HG03159 (cell line): ENCODE measurements around the gene PPP1R12A.
"Not testable (repeated sequence)": the region's sequence is repeated elsewhere in the genome, so short reads cannot be mapped to it uniquely, and the experiment has no call there.

ENCODE experiments used
- ATAC-seq: cut with Tn5 transposase; IDR thresholded peaks from one replicate; pipeline ENCODE4 v1.9.1; 2021; ENCODE audit warnings: mild to moderate bottlenecking, moderate library complexity; ENCODE audit not compliant: unreplicated experiment

The PPP1R12A gene

DNA sequence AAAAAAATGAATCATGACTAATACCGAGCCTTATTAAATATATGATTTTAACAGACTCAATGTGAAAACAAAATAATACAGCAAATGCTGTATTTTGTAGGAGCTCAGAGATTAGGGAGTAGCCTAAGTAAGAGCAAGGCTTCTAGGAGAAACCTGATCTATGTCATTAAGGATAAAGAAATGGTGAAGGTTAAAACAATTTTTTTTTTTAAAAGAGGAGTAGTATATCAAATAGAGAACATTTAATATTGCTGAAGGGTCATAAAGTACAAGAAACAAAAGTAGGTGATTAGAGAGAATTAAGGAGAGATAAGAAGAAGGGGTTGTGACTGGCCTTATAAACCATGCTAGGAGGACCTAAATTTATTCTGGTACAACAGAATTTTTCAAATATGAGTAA, 39.1 kb downstream of the PPP1R12A start:
- ATAC-seq = no peak

DNA sequence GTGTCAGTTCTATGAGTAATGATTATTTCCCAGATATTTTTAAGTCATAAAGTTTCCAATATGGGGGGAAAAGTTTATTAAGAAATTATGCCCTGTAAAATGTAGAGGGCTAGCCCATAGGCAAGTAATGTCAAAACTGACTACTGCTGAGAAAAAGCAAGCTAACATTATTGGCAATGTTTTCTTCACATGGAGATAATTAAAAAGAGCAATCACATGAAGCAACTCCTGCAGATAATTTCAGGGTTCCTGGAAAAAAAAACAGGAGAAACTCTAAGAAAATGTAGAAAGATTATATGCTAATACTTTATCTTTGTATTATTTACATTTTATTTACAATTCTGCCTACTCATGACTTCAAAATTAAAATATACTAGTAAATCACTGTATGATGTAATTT, 39.8 kb downstream of the PPP1R12A start:
- ATAC-seq = no peak

DNA sequence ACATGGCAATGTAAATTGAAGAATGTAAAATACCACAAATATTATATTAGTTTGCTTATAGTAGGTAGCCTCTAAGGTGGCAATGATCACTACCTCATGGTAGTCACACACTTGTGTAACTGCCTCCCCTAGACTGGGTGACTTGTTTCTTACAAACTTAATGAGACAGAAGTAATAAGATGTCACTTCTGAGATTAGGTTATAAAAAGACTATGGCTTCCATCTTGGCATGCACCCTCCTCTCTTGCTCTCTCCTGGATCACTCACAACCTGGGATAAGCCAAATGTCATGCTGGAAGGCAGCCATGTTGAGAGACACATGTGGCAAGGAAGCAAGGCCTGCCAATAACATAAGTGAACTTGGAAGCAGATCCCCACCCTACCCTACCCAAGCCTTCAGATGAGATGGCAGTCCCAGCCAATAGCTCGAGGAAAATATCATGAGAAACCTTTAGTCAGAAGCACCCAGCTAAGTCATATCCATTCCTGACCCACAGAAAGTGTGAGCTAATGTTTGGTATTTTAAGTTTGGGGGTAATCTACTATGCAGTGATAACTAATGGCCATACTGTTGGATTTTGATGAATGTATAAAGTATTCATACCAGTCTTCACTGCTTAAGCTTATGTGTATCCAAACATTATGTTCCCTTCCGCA, 43.3 kb downstream of the PPP1R12A start:
- no peak for ATAC-seq

DNA sequence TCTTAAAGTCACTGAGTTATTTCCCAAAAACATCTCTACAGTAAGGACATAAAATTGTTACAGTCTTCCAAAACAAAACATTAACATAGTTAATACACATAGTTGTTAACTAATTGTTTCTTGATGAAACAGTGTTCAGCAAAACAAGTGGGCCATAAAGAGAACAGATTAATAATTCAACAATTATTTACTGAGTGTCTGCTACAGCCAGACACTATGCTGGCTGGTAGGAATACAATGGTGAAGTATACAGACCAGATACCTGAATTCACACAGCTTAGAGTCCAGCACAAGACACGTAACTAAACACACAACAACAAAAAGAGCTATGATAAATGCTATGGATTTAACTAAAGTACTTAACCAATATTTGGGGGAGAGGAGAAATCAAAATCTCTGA, 47.0 kb downstream of the PPP1R12A start:
- ATAC-seq = no peak

GRCh38 chr12:79886917-79887519, 47.9 kb downstream of the PPP1R12A start:
- ATAC-seq = peak; percentile 58

GRCh38 chr12:79885911-79886490, 48.9 kb downstream of the PPP1R12A start:
- no peak for ATAC-seq

GRCh38 chr12:79884401-79885006, 50.4 kb downstream of the PPP1R12A start:
- ATAC-seq = no peak

GRCh38 chr12:79883216-79883615, 51.7 kb downstream of the PPP1R12A start:
- no peak for ATAC-seq

- ATAC-seq = no peak
Measured at GRCh38 chr12:79881351-79881750, 53.5 kb downstream of the PPP1R12A start.

- not testable (repeated sequence) for ATAC-seq
Measured at GRCh38 chr12:79878506-79878905, 56.4 kb downstream of the PPP1R12A start.

GRCh38 chr12:79877246-79877645, 57.7 kb downstream of the PPP1R12A start:
- ATAC-seq = no peak

- no peak for ATAC-seq
Measured at GRCh38 chr12:79874665-79875064, 60.2 kb downstream of the PPP1R12A start.

DNA sequence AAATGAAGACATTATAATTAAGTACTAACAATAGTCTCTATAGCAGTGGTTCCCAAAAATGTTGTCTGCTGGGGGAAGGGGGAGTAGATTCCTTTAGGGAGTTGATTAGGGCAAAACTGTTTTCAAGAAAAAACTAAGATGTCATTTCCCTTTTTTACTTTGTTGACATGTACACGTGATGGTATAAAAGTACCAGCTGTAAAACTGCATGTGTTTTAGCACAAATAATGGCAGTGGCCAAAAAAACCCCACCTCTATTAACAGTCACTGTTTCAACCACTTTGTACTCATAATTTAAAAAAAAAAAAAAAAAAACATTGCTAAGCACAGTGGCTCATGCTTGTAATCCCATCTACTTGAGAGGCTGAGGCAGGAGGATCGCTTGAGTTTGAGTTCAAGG, 61.7 kb downstream of the PPP1R12A start:
- peak; percentile 71 for ATAC-seq

GRCh38 chr12:79871621-79872020, 63.3 kb downstream of the PPP1R12A start:
- ATAC-seq = no peak

DNA sequence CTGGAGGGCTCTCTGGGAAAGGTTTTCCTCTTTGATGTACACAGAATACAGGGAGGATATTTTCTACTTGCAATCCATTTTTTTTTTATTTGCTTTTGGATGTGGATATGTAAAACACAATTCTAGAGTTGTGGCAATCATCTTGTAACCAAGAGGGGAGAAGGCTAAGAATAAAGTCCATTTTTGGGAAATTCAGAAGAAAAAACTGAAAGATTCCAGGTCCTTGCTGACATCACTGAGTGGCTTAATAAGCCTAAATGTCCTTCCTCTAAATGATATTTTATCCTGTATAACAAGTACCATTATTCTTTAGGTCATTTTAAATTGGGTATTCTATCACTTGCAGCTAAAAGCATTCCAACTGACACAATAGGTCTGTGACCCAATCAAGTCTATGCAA, 64.0 kb downstream of the PPP1R12A start:
- no peak for ATAC-seq

DNA sequence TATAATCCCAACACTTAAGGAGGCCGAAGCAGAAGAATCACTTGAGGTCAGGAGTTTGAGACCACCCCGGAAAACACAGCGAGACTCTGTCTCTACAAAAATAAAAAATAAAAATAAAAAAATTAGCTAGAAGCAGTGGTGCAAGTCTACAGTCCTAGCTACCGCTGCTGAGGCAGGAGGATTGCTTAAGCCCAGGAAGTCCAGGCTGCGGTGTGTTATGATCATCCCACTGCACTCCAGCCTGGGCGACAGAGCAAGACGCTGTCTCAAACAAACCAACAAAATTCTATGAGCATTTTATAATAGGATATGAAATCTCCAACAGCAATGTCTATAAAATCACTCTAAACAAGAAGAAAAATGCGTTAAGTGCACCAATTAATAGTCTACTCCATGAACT, 75.3 kb downstream of the PPP1R12A start:
- no peak for ATAC-seq

GRCh38 chr12:79858518-79858917, 76.4 kb downstream of the PPP1R12A start:
- ATAC-seq = no peak

DNA sequence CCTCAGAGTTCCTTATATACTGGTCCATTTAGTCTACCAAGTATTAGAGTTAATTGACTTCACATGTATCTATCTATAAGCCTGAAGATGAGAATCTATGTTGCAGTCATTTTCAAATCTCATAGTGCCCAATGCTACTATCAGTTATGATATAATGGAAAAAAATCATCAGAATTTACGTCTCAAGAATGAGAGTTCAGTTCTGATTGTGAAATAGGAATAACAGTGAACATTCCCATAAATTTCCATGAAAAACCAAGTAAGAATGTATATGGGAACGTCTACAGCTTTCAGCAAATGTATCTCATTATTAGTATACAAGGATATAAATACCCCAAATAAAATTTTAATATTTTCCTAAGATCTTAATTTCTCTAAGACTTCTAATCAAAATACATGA, 77.2 kb downstream of the PPP1R12A start:
- no peak for ATAC-seq

DNA sequence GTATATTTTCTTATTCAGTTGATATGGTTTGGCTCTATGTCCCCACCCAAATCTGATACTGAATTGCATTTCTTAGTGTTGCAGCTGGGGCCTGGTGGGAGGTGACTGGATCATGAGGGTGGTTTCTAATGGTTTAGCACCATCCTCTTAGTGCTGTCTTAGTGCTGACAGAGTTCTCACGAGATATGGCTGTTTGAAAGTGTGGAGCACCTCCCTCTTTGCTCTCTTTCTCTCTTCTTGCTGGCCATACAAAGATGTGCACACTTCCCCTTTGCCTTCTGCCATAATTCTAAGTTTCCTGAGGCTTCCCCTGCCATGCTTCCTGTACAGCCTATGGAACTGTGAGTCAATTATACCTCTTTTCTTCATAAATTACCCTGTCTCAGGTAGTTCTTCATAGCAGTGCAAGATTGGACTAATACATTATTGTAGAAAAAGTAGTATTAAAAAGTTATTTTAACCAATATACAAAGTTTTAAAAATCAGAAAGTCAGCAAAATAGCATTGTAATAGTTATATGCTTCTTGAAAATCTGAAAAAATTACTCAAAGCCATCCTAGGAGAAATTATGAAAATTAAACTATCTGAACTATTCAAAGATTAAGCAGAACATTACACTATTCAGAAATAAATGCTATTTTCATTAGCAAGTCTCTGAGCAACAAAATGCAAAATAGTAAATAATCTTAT, 84.1 kb downstream of the PPP1R12A start:
- no peak for ATAC-seq

DNA sequence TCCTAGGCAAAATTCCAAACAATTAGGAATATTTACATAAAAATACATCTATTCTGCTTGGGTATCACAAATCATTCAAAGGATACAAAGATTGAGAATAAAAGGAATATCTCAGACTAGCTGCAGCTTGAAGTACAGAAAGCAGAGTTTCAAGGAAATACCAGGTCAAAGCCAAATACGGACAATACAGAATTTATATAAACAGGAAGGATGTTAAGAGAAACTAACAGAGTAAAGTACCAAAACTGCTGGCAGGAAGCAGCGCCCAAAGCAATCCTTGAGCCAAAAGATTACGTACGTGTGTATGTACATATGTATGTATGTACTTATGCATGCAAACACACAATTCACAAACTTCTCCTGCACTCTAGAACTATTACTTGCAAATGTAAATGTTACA, 86.6 kb downstream of the PPP1R12A start:
- no peak for ATAC-seq

DNA sequence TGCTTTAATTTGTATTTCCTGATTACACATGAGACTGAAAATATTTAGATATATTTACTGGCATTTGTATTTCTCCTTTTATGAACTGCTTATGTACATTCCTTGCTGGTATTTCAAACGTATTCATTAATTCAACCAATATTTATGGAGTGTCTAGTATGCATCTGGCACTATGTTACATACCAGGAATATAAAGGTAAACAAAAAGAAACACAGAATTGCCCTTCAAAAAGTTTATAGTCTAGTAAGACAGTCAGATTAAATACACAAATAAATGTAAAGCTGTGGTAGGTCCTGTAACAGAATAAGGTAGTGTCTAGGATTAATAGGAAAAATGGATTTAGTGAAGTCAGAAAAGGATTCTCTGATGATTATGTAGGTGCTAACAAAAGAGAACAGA, 87.5 kb downstream of the PPP1R12A start:
- no peak for ATAC-seq

DNA sequence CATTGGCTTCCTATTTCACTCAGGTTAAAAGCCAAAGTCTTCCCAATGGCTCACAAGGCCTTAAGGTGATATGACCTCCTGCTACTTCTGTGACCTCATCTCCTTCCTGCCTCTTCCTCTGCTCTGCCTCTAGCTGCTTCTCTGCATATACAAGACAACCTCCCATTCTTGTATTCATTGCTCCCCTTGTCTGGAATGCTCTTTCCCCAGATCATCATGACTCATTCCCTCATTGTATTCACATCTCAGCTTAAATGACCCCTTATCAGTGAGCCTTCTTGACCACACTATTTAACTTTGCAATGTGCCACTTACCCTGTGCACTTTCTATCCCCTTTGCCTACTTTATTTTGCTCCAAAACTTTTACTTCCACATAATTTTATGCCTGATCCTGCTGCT, 90.2 kb downstream of the PPP1R12A start:
- ATAC-seq = no peak
